Left lung (tissue), 14 donors: ENCODE results near the gene DSCAML1. TPM values are rescaled to one million over a fixed set of nuclear protein-coding genes. Genes with fewer than 3 reads are reported as not detected.

Source experiments
- ATAC-seq: fragments of 200-7000 bp; cut with Tn5 transposase; one replicate; pipeline ENCODE4 v1.9.1; 2020; ENCODE audit warnings: moderate library complexity
- DNase-seq, 4 donors: peaks; one replicate each; pipeline ENCODE4 v3.0.0-alpha.2; 2013 to 2020
- H3K27ac ChIP-seq, 2 donors: fragments of 200-600 bp; sonication (generic) in 1 of 2; one replicate each; pipeline versions ENCODE4 v1.5.0 to v1.8.0; 2020 to 2021
- H3K27me3 ChIP-seq, 2 donors: fragments of 200-600 bp; sonication (generic) in 1 of 2; one replicate each; pipeline versions ENCODE4 v1.5.0 to v1.8.0; 2020 to 2021
- H3K36me3 ChIP-seq, 2 donors: fragments of 200-600 bp; sonication (generic) in 1 of 2; one replicate each; pipeline versions ENCODE4 v1.5.0 to v1.8.0; 2020 to 2021
- H3K4me1 ChIP-seq, 2 donors: fragments of 200-600 bp; one replicate each; pipeline ENCODE4 v1.8.0; 2021
- H3K4me3 ChIP-seq, 2 donors: fragments of 200-600 bp; sonication (generic) in 1 of 2; one replicate each; pipeline versions ENCODE4 v1.5.0 to v1.8.0; 2020 to 2021; ENCODE audit warnings: mild to moderate bottlenecking in 1 of 2
- H3K9me3 ChIP-seq, 2 donors: fragments of 200-600 bp; sonication (generic) in 1 of 2; one replicate each; pipeline versions ENCODE4 v1.5.0 to v1.8.0; 2020 to 2021
- intact Hi-C, 2 donors: fragments of 100-400 bp; cut with DNase I; formaldehyde crosslinking; loops; one replicate each; pipeline versions ENCODE4 v1.11.2 to v1.14.2; 2022
- long read RNA-seq, 12 donors: library from polyadenylated mRNA in 2 of 12; unstranded in 2 of 12; transcript quantifications; one replicate each; pipeline ENCODE4 v2.0.0 and lab custom pipeline, GENCODE V29; 2019 to 2026
- polyA plus RNA-seq, 6 donors: library from polyadenylated mRNA; unstranded; fragments of 120-200 nt; gene quantifications; one replicate each; pipeline ENCODE4 v1.2.1, GENCODE V29; 2013; ENCODE audit not compliant: insufficient read length in 6 of 6
- total RNA-seq, 2 donors: library from RNA; stranded (reverse); fragmentation: NEBNext Ultra II Directional; extraction: Animal tissue kit (Norgen Biotek cat#: 25700); gene quantifications; one replicate each; pipeline ENCODE4 v1.2.1, GENCODE V29; 2021
- TF ChIP-seq, protein P1 (sequence below), 2 donors: fragments of 200-600 bp; sonication (generic) in 1 of 2; IDR thresholded peaks; one replicate each; pipeline versions ENCODE4 v1.5.0 to v1.8.0; 2021; ENCODE audit warnings: antibody characterized with exemption in 2 of 2
- donor health status: DM: no; HTN: yes; CAD: no.
- donor health status: DM: no; HTN: no; CAD: no.

The DSCAML1 gene, protein sequence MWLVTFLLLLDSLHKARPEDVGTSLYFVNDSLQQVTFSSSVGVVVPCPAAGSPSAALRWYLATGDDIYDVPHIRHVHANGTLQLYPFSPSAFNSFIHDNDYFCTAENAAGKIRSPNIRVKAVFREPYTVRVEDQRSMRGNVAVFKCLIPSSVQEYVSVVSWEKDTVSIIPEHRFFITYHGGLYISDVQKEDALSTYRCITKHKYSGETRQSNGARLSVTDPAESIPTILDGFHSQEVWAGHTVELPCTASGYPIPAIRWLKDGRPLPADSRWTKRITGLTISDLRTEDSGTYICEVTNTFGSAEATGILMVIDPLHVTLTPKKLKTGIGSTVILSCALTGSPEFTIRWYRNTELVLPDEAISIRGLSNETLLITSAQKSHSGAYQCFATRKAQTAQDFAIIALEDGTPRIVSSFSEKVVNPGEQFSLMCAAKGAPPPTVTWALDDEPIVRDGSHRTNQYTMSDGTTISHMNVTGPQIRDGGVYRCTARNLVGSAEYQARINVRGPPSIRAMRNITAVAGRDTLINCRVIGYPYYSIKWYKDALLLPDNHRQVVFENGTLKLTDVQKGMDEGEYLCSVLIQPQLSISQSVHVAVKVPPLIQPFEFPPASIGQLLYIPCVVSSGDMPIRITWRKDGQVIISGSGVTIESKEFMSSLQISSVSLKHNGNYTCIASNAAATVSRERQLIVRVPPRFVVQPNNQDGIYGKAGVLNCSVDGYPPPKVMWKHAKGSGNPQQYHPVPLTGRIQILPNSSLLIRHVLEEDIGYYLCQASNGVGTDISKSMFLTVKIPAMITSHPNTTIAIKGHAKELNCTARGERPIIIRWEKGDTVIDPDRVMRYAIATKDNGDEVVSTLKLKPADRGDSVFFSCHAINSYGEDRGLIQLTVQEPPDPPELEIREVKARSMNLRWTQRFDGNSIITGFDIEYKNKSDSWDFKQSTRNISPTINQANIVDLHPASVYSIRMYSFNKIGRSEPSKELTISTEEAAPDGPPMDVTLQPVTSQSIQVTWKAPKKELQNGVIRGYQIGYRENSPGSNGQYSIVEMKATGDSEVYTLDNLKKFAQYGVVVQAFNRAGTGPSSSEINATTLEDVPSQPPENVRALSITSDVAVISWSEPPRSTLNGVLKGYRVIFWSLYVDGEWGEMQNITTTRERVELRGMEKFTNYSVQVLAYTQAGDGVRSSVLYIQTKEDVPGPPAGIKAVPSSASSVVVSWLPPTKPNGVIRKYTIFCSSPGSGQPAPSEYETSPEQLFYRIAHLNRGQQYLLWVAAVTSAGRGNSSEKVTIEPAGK (N-terminal part only)
- total RNA-seq (under 1 TPM; 0.35 to 0.39 TPM), polyA plus RNA-seq (1 to 10 TPM in 5 of 6 donors, under 1 TPM in 1; 0.90 to 1.8 (median 1.3) TPM)
- long read RNA-seq, donor 1, result 0 reads
- long read RNA-seq, donor 2, result 0 reads
- long read RNA-seq, donor 3, result 0 reads
- long read RNA-seq, donor 4, result 0 reads
- long read RNA-seq, donor 5, result 0 reads
- long read RNA-seq, donor 6, result 0 reads
- long read RNA-seq, donor 7, result 0 reads
- long read RNA-seq, donor 8, result 0 reads
- long read RNA-seq, donor 9, result 0 reads
- long read RNA-seq, donor 10, result 0 reads
- long read RNA-seq, donor 11, result 0 reads
- long read RNA-seq, donor 12, result 0 reads

DNA sequence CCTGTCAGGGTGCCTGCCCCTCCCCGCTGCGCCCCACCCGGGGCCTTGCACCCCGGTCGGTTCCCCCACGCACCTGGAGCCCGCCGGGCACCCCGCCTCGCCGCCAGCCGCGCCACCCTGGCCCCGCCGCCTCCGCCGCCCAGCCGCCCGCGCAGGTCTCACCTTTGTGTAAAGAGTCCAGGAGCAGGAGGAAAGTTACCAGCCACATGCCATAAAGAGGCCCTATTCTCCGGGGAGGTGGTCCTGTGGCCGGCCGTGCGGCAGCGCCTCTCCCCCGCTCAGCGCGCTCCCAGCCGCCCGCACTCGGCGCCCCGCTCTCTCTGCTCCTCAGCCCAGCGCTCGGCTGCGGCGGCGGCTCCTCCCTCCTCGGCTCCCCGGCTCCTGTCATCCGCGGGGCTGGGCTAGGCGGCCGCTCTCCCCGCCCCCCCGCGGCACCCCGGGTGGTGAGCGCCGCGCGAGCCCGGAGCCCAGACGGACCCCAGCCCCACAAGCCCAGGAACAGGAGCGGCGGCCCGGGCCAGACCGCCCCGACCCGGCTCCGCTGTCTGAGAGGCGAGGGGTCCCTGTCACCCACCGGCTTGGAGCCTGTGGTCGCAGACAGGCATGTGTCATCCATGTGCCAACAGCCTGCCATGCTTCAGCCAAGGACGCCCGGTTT is at the start of gene DSCAML1:
DSCAML1 (minus strand) TSS at position 345 of the 658 bp plus-strand sequence; CDS start at position 208, 137 bp downstream.
- ATAC-seq, result peak; percentile 45
- peaks cover 5 to 15% of the 10 kb centered on the region in 2 donors for H3K4me1 ChIP-seq
- no peak within 1 kb of the TSS for H3K27ac ChIP-seq
- no peaks in the 10 kb centered on the region for H3K9me3 ChIP-seq
- H3K27me3 ChIP-seq, result peaks cover 51 to 78% of the 10 kb centered on the region in 2 donors
- TF ChIP-seq, protein P1, sequence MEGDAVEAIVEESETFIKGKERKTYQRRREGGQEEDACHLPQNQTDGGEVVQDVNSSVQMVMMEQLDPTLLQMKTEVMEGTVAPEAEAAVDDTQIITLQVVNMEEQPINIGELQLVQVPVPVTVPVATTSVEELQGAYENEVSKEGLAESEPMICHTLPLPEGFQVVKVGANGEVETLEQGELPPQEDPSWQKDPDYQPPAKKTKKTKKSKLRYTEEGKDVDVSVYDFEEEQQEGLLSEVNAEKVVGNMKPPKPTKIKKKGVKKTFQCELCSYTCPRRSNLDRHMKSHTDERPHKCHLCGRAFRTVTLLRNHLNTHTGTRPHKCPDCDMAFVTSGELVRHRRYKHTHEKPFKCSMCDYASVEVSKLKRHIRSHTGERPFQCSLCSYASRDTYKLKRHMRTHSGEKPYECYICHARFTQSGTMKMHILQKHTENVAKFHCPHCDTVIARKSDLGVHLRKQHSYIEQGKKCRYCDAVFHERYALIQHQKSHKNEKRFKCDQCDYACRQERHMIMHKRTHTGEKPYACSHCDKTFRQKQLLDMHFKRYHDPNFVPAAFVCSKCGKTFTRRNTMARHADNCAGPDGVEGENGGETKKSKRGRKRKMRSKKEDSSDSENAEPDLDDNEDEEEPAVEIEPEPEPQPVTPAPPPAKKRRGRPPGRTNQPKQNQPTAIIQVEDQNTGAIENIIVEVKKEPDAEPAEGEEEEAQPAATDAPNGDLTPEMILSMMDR (IDR thresholded peaks at IDR 0.05), result no peak
- intact Hi-C loops, result no loop called here
- H3K36me3 ChIP-seq, result no peaks in the 10 kb centered on the region
- DNase-seq, result peak in 1 of 4 donors; percentile 85
- H3K4me3 ChIP-seq, result peak within 1 kb of the TSS in 1 of 2 donors; percentile 15

DNA sequence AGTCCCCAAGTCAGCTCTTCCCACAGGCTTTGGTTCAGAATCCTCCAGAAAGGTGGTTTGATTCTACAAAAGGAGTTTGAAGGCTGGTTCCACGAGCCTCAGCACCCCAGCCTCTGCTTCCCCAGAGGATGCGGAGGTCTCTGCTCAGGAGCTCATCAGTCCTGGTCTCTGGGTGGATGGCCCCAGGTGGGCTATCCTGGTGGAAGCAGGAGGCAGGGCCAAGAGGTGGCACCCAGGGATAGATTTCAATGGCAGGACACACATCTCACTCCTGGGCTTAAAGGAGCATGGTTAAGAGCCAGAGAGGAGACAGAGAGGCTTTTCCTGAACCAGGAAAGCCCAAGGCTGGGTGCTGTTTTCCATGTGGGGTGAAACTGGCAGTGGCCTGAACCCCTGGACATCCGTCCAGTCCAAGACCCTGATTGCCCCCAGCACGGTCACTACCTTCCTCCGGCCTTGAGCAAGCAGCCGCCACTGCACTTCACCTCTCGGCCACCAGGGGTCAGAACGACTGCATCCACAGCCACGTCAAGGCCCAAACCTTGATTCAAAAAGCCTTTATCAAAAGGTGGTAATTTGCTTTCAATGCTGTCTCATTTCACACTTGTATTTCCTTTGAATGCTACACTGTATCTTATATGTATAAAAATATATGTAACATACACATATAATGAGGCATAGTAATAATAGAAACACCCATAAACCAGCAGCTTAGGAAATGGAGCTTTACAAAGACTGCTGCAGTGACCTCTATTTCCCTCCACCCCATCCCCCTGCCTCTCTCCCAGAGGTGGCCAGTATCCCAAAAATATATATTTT is 46.9 kb upstream of the DSCAML1 start:
- peak; percentile 65 to 94 (median 76) for DNase-seq

DNA sequence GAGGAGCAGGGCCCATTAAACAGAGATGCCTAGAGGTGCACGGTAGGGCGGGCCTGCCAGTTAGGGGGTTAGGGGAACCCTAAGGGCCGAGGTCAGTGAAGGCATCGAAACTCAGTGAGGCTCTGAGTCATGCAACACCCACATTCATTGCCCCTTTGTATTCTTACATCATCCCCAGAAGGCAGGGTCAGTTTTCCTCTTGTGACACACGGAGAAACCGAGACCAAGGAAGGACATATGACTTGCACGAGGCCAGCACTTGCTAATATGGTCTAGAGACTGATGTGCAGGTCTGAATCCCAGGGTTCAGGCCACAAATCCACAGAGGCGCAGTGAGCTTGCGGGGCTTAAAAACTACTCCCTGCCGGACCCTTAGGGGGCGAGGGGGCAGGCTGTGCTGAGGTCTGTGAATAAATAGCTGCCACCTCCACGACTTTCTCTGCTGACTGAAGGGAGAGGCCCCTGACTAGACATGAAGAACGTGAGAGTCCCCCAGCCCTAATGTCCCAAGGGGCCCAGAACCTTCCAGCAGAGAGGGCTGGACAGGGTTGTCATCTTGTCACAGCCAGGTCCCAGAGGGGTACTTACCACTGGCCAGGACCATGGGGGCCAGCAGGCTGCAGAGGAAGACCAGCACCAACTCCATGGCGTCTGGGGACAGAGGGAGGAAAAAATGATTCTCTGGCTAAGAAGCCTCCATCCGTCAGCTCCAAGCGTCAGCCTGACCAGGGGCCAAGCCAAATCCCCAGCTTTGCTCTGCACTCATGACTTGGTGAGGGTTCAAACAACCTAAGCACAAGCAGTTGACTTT is 45.3 kb upstream of the DSCAML1 start:
- H3K9me3 ChIP-seq, result no peaks in the 10 kb centered on the region
- peak; percentile 69 for ATAC-seq
- intact Hi-C loops, result loop anchor here in 1 of 2 donors (5.0 to 10.0 kb wide), 2 partner anchors 62 to 105 kb away; no protein-coding TSS in a partner anchor
- H3K27ac ChIP-seq, result peak overlapping the region in 1 of 2 donors; percentile 80
- no peaks in the 10 kb centered on the region for H3K36me3 ChIP-seq
- no peak overlapping the region for H3K4me3 ChIP-seq
- peak in 1 of 4 donors; percentile 67 for DNase-seq
- peaks cover 0 to 40% of the 10 kb centered on the region in 2 donors for H3K4me1 ChIP-seq
- TF ChIP-seq, protein P1 (IDR thresholded peaks at IDR 0.05), result no peak
- H3K27me3 ChIP-seq, result no peaks in the 10 kb centered on the region

More for the DNA sequence above, 46.9 kb upstream of the DSCAML1 start:
- Histone ChIP-seq H3K27me3 (no peaks in the 10 kb centered on the region), H3K36me3 (no peaks in the 10 kb centered on the region), H3K4me1 (peaks cover 0 to 36% of the 10 kb centered on the region in 2 donors), H3K27ac (no peak overlapping the region), H3K9me3 (no peaks in the 10 kb centered on the region), H3K4me3 (no peak overlapping the region)
- intact Hi-C loops, result loop anchor here in 1 of 2 donors (5.0 to 10.0 kb wide), 2 partner anchors 61 to 103 kb away; no protein-coding TSS in a partner anchor
- TF ChIP-seq, protein P1 (IDR thresholded peaks at IDR 0.05), result peak; percentile 99 to 100
- peak; percentile 87 for ATAC-seq
